Endothelial cell of umbilical vein (primary cell): ENCODE data around the gene POMC. TPM values are rescaled to one million over a fixed set of nuclear protein-coding genes. Genes with fewer than 3 reads are reported as not detected.

ENCODE experiments used
- BruUV-seq: library from RNA; stranded (reverse); fragments of 400-500 nt; replicated peaks from 2 replicates; lab custom pipeline; 2021; lab: Mats Ljungman, UMichigan
- CTCF ChIA-PET: fragments of 300-600, 350-600 bp; sonication (Branson Sonifier 250); formaldehyde crosslinking; loops from one replicate; lab custom pipeline; 2021; ENCODE audit warnings: antibody characterized with exemption, inconsistent platforms; lab: Charles Lee
- POLR2A ChIA-PET: fragments of 300-600, 350-600 bp; sonication (Branson Sonifier 250); formaldehyde crosslinking; loops from one replicate; lab custom pipeline; 2021; ENCODE audit warnings: antibody characterized with exemption, inconsistent platforms; lab: Charles Lee
- DNase-seq: peaks from one replicate; pipeline ENCODE4 v3.0.0-alpha.2; 2011; ENCODE audit warnings: low read depth, low spot score
- FAIRE-seq: peaks from 2 replicates; lab custom pipeline; 2011; peaks lifted over from hg19 to GRCh38; lab: Jason Lieb, UNC
- H2AFZ ChIP-seq: 2 replicates; pipeline ENCODE4 v1.6.0; 2012; ENCODE audit warnings: low read depth, low read length, control low read depth, inconsistent platforms
- H3K27ac ChIP-seq: 2 replicates; pipeline ENCODE4 v1.5.1; 2011; ENCODE audit warnings: low read depth, mild to moderate bottlenecking, control low read depth, low read length, moderate library complexity; ENCODE audit not compliant: insufficient read depth
- H3K27me3 ChIP-seq, 2 experiments: 2 replicates each; pipeline versions ENCODE4 v1.6.0 to v1.6.1; 2011; ENCODE audit warnings: low read length in 2 of 2, mixed read lengths in 1 of 2; ENCODE audit not compliant: control insufficient read depth in 2 of 2, insufficient read depth in 2 of 2
- H3K36me3 ChIP-seq, 2 experiments: 2 replicates in 1 of 2; 3 replicates in 1 of 2; pipeline ENCODE4 v1.5.1; 2011; ENCODE audit warnings: low read length in 2 of 2, mild to moderate bottlenecking in 1 of 2, moderate library complexity in 1 of 2; ENCODE audit not compliant: control insufficient read depth in 2 of 2, insufficient read depth in 2 of 2; ENCODE audit errors: extremely low read depth in 1 of 2
- H3K4me1 ChIP-seq: 3 replicates; pipeline ENCODE4 v1.5.1; 2011; ENCODE audit warnings: mild to moderate bottlenecking, low read length; ENCODE audit not compliant: control insufficient read depth, insufficient read depth; ENCODE audit errors: extremely low read depth
- H3K4me2 ChIP-seq: 2 replicates; pipeline ENCODE4 v1.6.1; 2011; ENCODE audit warnings: low read length, control low read depth, mixed read lengths; ENCODE audit not compliant: insufficient read depth
- H3K4me3 ChIP-seq, 3 experiments: fragments of 200-600 bp in 1 of 3; sonication (generic), shearing (Covaris generic) in 1 of 3; replicated peaks in 1 of 3; 2 replicates each; pipeline ENCODE4 v1.5.1; 2011 to 2016; ENCODE audit warnings: control low read depth in 3 of 3, low read length in 3 of 3, mild to moderate bottlenecking in 2 of 3, inconsistent platforms in 1 of 3, low read depth in 1 of 3, moderate library complexity in 1 of 3; ENCODE audit not compliant: insufficient read depth in 1 of 3
- H3K79me2 ChIP-seq: 2 replicates; pipeline ENCODE4 v1.6.0; 2012; ENCODE audit warnings: low read length, inconsistent platforms; ENCODE audit not compliant: control insufficient read depth, insufficient read depth
- H3K9ac ChIP-seq: replicated peaks from 2 replicates; pipeline ENCODE3; 2011; ENCODE audit warnings: low read length, control low read depth; ENCODE audit not compliant: insufficient read depth; ENCODE audit errors: extremely low read depth
- H3K9me1 ChIP-seq: replicated peaks from 3 replicates; pipeline ENCODE4 v1.6.0; 2011; ENCODE audit warnings: mild to moderate bottlenecking, low read length; ENCODE audit not compliant: control insufficient read depth, insufficient read depth; ENCODE audit errors: extremely low read depth
- H3K9me3 ChIP-seq: replicated peaks from 2 replicates; pipeline ENCODE4 v1.5.1; 2012; ENCODE audit warnings: low read length, inconsistent platforms; ENCODE audit not compliant: control insufficient read depth, insufficient read depth
- H4K20me1 ChIP-seq: replicated peaks from 2 replicates; pipeline ENCODE3; 2011; ENCODE audit warnings: mild to moderate bottlenecking, low read length; ENCODE audit not compliant: control insufficient read depth, insufficient read depth; ENCODE audit errors: extremely low read depth
- CTCF ChIP-seq, 2 donors: IDR thresholded peaks; 1 replicate in 1 of 2; 2 replicates in 1 of 2; pipeline ENCODE4 v1.5.1; 2011; ENCODE audit warnings: low read length in 2 of 2, mild to moderate bottlenecking in 2 of 2, moderate library complexity in 2 of 2, control low read depth in 1 of 2, inconsistent platforms in 1 of 2, low read depth in 1 of 2; ENCODE audit not compliant: insufficient read depth in 1 of 2; ENCODE audit errors: extremely low read depth in 1 of 2
- EZH2 ChIP-seq: IDR thresholded peaks from 2 replicates; pipeline ENCODE4 v1.6.1; 2012; ENCODE audit warnings: borderline replicate concordance, low read depth, mild to moderate bottlenecking, moderate library complexity, low read length, inconsistent platforms; ENCODE audit not compliant: severe bottlenecking
- FOS ChIP-seq: IDR thresholded peaks from 2 replicates; pipeline ENCODE4 v1.6.1; 2011; ENCODE audit warnings: mild to moderate bottlenecking, low read length, moderate library complexity, borderline replicate concordance; ENCODE audit not compliant: insufficient read depth
- GATA2 ChIP-seq: IDR thresholded peaks from 2 replicates; pipeline ENCODE4 v1.7.0; 2011; ENCODE audit warnings: low read depth, mild to moderate bottlenecking, moderate library complexity, mixed read lengths, low read length; ENCODE audit not compliant: insufficient read length, insufficient read depth
- JUN ChIP-seq: IDR thresholded peaks from 2 replicates; pipeline ENCODE4 v1.6.1; 2011; ENCODE audit warnings: borderline replicate concordance, low read depth; ENCODE audit not compliant: insufficient read length, insufficient read depth
- MYC ChIP-seq: IDR thresholded peaks from one replicate; pipeline ENCODE4 v1.6.1; 2011; ENCODE audit warnings: mild to moderate bottlenecking, low read depth, low read length
- dilution Hi-C: fragments of 300-500 bp; cut with MboI; formaldehyde crosslinking; loops from one replicate; pipeline ENCODE4 v1.15.0; 2019; ENCODE audit warnings: low sequenced_read_pairs; ENCODE audit not compliant: extremely low pct_ligation_motif_present
- intact Hi-C: fragments of 100-400 bp; cut with micrococcal nuclease; formaldehyde crosslinking; loops from one replicate; pipeline ENCODE4 v1.10.0; 2022
- polyA plus RNA-seq, 4 experiments: library from polyadenylated mRNA; depleted of rRNA in 3 of 4; stranded (reverse) in 3 of 4; unstranded in 1 of 4; fragments of >200 nt; gene quantifications; 2 replicates each; pipeline versions ENCODE4 v1.2.1 to v1.2.3, GENCODE V29; 2011 to 2012; ENCODE audit warnings: missing spikeins in 1 of 4
- total RNA-seq: library from RNA; stranded (reverse); gene quantifications from 2 replicates; pipeline ENCODE4 v1.2.3, GENCODE V29; 2021
- TF ChIP-seq, protein P1 (sequence below): IDR thresholded peaks from 2 replicates; pipeline ENCODE4 v1.6.1; 2011; ENCODE audit not compliant: insufficient read depth, insufficient read length

POMC gene
- total and polyA plus RNA-seq, 2 donors (not counting 3 experiments of a cell fraction or from before 2014, with no cell fraction given), result 2.4 to 2.7 TPM

GRCh38 chr2:25169073-25169470 is 692 bp upstream of the POMC start:
- H3K9ac ChIP-seq, result no peak overlapping the region
- DNase-seq, result no peak
- H4K20me1 ChIP-seq, result no peaks in the 10 kb centered on the region
- intact Hi-C loops (no loop called here), dilution Hi-C loops (no loop called here)
- H3K79me2 ChIP-seq, result no peaks in the 10 kb centered on the region
- ChIA-PET POLR2A (no interaction called here), CTCF (interaction anchor here (1.0 to 3.2 kb wide), 3 partner anchors 27 to 194 kb away, joined by 3 to 12 read pairs (median 4); no protein-coding TSS in a partner anchor)
- no peaks in the 10 kb centered on the region for H3K9me3 ChIP-seq
- FAIRE-seq, result no peak
- H3K27ac ChIP-seq, result no peak overlapping the region
- no peak overlapping the region for H2AFZ ChIP-seq
- peaks cover 58 to 66% of the 10 kb centered on the region in 2 experiments for H3K27me3 ChIP-seq
- no peaks in the 10 kb centered on the region for H3K9me1 ChIP-seq
- peaks cover 2% of the 10 kb centered on the region for H3K4me1 ChIP-seq
- H3K4me2 ChIP-seq, result no peak overlapping the region
- no peak overlapping the region for H3K4me3 ChIP-seq
- no peak for TF ChIP-seq EZH2
- TF ChIP-seq FOS, result no peak
- TF ChIP-seq JUN, result no peak
- no peak for TF ChIP-seq CTCF (IDR thresholded peaks at IDR 0.05; ENCODE audit: extremely low read depth in 1 of 2, insufficient read depth in 1 of 2, low read depth in 1 of 2, low read length in 2 of 2)
- TF ChIP-seq GATA2, result no peak
- TF ChIP-seq, protein P1, sequence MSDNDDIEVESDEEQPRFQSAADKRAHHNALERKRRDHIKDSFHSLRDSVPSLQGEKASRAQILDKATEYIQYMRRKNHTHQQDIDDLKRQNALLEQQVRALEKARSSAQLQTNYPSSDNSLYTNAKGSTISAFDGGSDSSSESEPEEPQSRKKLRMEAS, result no peak
- TF ChIP-seq MYC, result no peak
- no TSS peak for BruUV-seq
- no peaks in the 10 kb centered on the region for H3K36me3 ChIP-seq
